GM19324 (cell line): ENCODE measurements around the gene SLC9A1.

Experiments
- ATAC-seq: cut with Tn5 transposase; IDR thresholded peaks from one replicate; pipeline ENCODE4 v1.9.1; 2021; ENCODE audit warnings: mild to moderate bottlenecking, moderate library complexity; ENCODE audit not compliant: unreplicated experiment, low FRiP score

SLC9A1 gene

DNA sequence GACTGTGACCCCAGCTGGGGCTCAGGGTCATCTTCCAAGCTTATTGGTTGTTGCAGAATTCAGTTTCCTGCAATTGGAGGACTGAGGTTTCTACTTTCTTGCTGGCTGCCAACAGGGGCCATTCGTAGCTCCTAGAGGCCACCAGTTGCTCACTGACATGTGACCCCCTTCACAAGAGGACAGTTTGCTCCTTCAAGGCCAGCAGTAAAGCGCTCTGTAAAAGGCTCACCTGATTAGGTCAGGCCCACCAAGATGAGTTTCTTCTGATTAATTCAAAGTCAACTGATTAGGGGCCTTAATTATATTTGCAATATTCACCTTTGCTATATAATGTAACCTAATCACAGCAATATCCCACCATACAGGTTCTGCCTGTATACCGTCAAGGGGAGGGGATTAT lies 68.9 kb downstream of the SLC9A1 start:
- no peak for ATAC-seq

- no peak for ATAC-seq
Observed at GRCh38 chr1:27084107-27084506, 70.8 kb downstream of the SLC9A1 start.

DNA sequence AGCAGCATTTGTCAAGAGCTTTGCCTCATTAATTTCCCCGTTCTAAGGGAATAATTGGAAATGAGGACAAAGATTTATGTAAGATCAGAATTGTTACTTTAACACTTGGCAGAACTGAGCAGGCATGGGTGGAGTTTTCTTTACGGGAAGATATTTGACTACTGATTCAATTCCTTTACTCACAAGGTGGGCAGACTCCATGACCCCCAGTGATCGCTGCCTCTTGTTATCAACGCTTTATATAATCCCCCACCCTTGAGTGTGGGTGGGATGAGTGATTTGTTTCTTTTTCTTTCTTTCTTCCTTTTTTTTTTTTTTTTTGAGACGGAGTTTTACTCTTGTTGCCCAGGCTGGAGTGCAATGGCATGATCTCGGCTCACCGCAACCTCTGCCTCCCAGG lies 77.0 kb downstream of the SLC9A1 start:
- no peak for ATAC-seq

DNA sequence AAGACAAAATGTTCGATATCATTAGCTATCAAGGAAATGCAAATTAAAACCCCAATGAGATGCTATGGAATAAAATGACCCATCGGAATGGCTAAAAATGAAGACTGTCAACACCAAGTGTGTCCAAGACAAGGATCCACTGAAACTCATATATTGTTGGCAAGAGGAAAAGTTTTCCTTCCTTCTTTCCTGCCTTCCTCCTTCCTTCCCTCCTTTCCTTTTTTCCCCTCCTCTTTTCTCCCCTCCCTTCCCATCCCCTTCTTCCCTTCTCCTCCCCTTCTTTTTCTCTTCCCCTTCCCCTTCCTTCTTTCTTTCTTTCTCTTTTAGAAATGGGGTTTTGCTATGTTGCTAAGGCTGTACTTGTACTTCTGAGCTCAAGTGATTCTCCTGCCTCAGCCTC lies 78.1 kb downstream of the SLC9A1 start:
- ATAC-seq: no peak

DNA sequence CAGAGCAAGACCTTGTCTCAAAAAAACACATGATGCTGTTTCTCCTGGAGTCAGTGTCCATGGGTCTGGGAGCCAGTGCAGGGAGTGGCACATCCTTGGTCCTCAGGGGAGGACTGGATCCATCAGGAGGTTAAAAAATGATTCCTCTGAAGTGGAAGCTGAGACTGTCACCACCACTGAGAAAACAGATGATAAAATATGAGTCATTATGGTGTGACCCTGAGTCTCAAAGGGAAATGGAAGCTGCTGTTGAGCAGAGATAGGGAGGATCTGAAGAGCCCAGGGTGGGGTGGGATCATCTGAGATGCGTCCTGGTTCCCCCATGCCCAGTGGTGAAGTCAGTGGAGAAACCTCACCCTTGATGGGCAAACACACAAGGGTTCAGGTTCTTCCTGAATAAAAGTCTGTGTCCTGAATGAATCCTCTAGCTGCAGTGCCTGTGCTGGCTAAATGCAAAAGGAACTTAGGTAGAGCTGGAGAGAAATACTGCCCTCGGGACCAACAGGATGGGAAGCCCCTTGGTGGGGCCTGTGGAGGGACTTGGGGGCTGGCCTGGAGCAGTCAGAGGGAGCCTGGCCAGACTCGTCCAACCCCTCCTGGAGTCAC lies 80.6 kb downstream of the SLC9A1 start:
- no peak for ATAC-seq

- no peak for ATAC-seq
Observed at GRCh38 chr1:27071049-27071416, 83.9 kb downstream of the SLC9A1 start.

GRCh38 chr1:27070390-27071048 lies 84.4 kb downstream of the SLC9A1 start:
- ATAC-seq: no peak

DNA sequence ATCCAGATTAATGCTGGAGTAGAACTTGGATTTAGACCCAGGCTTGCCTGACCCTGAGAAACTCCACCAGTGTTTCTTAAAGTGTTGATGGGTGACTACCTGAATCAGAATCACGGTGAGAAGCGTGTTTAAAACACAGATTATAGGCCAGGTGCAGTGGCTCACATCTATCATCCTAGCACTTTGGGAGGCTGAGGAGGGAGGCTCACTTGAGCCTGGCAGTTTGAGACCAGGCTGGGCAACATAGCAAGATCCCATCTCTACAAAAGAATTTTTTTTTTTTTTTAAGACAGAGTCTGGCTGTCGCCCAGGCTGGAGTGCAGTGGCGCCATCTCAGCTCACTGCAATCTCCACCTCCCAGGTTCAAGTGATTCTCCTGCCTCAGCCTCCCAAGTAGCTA lies 86.0 kb downstream of the SLC9A1 start:
- ATAC-seq: no peak

- no peak for ATAC-seq
Observed at GRCh38 chr1:27065999-27066630, 88.8 kb downstream of the SLC9A1 start.

DNA sequence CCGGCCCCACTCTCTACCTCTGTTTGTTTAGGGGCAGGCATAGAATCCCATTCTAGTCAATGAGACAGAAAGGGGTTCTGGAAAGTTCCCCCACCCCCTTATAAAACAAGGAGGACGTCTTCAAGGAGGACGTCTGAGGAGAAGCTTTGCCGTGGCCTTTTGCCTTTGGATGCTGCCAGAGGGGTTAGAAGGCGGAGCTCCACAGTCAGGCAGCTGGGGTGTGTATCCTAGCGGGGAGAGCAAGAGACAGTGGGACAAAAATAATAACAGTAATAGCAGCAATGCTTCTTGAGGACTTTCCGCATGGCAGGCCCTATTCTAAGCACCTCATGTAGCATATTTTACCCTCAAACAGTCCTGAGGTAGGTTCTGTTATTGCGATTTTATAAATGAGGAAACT lies 94.0 kb downstream of the SLC9A1 start:
- ATAC-seq: no peak

DNA sequence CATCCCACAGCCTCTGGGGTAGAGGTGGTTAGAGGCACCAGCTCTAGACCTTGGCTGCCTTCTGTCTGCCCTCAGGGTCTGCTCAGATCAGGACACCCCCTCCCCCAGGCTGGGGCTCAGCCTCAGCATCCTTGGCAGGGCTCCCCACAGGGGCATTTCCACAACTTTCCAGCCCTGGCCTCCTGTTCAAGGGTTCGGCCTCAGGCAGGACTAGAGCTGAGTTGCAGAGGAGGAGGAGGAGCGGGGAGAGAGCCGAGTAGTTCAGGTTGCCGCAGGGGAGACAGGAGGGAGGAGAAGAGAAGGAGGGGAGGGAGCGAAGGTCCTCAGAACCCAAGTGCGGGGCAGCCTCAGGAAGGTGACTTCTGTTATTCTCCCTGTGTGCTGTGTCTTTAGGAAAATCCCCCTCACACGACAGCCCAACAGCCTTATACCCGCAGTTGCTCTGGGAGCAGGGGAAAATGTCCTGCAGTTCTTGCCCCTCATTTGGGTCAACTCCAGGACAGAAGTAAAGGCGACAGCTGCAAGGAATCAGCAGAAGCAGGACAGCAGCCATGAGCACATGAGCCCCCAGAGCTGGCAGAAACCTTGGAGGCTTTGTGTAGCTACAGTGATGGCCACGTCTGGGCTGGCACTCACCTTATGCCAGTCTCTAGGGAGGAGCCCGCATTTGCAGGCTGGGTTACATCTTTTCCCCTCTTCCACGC lies 95.8 kb downstream of the SLC9A1 start:
- ATAC-seq: no peak

- no peak for ATAC-seq
Observed at GRCh38 chr1:27057801-27058625, 96.9 kb downstream of the SLC9A1 start.

DNA sequence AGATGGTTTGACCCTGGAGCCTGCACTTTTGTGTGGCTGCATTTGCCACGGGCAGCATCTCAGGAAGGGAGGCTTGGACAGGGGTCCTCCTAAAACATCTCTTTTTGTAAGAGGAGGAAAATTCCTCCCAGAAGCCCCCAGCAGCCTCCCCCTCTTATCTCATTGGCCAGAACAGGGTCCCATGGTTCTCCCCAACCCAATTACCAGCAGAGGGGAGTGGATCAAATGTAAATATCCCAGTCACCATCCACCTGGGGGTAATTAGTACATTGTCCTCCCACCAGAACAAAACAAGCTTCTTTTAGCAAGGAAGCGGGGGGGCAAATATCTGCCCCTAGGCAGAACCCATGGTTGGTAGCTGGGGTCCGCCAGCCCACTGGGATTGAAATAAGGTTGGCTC lies 97.5 kb downstream of the SLC9A1 start:
- no peak for ATAC-seq

DNA sequence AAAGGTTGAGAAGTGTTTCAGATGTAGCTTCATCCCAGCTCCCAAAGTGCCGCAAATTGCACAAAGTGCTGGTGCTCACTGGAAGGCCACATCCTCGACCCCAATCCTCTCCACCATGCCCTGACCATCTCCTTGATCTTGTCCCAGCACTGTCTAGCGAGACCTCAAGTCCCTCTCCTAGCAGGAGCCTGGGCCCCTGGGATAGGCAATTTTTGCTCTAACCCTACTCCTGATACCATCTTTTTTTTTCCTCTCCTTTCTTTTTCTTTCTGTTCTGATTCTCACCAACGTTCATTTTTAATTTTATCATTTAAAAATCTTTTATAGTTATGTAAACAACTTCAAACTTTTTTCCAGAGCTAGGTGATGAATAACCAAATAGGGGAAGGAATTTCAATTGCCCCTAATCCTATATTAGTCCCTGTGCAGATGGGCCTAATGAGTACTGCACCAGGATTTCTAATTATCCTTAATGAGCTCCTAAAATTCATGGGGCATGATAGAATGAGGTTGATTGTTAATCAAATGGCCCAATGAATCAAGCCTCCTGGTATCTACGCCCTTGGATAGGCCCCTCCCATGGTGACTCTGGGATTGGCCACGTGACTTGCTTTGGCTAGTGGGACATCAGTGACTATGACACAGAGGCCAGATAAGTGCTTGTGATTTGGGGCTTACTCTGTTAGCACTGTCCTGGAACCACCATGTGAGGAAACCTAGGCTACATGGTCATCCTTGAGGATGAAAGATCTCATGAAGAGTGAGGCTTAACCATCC lies 100.8 kb downstream of the SLC9A1 start:
- ATAC-seq: no peak

GRCh38 chr1:27052527-27052926 lies 102.4 kb downstream of the SLC9A1 start:
- ATAC-seq: no peak

GRCh38 chr1:27049607-27050006 lies 105.3 kb downstream of the SLC9A1 start:
- ATAC-seq: no peak

GRCh38 chr1:27049100-27049499 lies 105.8 kb downstream of the SLC9A1 start:
- ATAC-seq: no peak
